KBM-7 (cell line): ENCODE measurements around the gene PARL.

Experiments
- DNase-seq: peaks from one replicate; pipeline ENCODE4 v3.0.0-alpha.2; 2015
- in situ Hi-C: fragments of 300-500 bp; cut with MboI; formaldehyde crosslinking; loops from 2 replicates; pipeline ENCODE4 v1.14.3; 2020; ENCODE audit warnings: low sequenced_read_pairs, low pct_unique_long_range_greater_than_20kb, mixed read lengths

The PARL gene

GRCh38 chr3:183875411-183875810, 9.3 kb downstream of the PARL start:
- DNase-seq, result no peak
- in situ Hi-C loops, result loop anchor here (25.0 kb wide), 1 partner anchor 412 kb away; the partner anchor contains the start of genes ECE2 and PSMD2

DNA sequence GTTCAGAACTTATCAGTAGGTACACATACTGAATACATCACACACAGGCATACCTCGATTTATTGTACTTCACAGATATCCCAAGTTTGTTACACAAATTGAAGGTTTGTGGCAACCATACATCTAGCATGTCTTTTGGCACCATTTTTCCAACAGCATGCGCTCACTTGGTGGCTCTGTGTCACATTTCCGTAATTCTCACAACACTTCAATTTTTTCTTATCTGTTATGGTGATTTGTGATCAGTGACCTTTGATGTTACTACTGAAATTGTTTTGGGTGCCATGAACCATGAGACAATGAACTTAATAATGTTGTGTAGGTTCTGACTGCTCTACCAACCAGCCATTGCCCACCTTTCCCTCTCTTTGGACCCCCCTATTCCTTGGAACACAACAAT, 10.8 kb downstream of the PARL start:
- DNase-seq, result no peak
- in situ Hi-C loops, result no loop called here

- DNase-seq, result no peak
These were observed 13.1 kb downstream of the PARL start for GRCh38 chr3:183871541-183871940.

DNA sequence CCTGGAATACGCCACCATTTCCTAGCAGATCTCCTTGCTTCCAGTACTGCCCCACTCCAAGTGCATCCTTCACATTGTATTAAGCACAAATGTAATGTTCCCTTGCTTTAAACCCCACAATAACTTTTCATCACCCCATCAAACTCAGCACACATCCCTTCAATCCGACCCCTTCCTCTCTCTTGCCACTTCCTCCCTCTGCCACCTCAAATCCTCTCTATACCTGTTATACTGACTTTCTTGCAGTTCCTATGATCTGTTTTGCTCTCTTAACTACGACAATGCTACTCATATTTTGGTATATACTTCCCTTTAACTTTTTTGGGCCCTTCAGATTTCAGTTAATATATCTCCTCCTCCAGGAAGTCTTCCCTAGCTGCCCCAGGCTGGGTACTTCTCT, 14.1 kb downstream of the PARL start:
- in situ Hi-C loops, result no loop called here
- DNase-seq, result no peak

More at GRCh38 chr3:183871541-183871940, 13.1 kb downstream of the PARL start:
- in situ Hi-C loops, result no loop called here

GRCh38 chr3:183868796-183869195, 15.9 kb downstream of the PARL start:
- peak; percentile 80 for DNase-seq
- in situ Hi-C loops, result no loop called here

- DNase-seq, result no peak
- in situ Hi-C loops, result no loop called here
These were observed 22.1 kb downstream of the PARL start for GRCh38 chr3:183862610-183863009.

GRCh38 chr3:183857863-183858262, 26.8 kb downstream of the PARL start:
- in situ Hi-C loops, result no loop called here
- no peak for DNase-seq

- in situ Hi-C loops, result no loop called here
- no peak for DNase-seq
These were observed 30.2 kb downstream of the PARL start for GRCh38 chr3:183854318-183855035.

DNA sequence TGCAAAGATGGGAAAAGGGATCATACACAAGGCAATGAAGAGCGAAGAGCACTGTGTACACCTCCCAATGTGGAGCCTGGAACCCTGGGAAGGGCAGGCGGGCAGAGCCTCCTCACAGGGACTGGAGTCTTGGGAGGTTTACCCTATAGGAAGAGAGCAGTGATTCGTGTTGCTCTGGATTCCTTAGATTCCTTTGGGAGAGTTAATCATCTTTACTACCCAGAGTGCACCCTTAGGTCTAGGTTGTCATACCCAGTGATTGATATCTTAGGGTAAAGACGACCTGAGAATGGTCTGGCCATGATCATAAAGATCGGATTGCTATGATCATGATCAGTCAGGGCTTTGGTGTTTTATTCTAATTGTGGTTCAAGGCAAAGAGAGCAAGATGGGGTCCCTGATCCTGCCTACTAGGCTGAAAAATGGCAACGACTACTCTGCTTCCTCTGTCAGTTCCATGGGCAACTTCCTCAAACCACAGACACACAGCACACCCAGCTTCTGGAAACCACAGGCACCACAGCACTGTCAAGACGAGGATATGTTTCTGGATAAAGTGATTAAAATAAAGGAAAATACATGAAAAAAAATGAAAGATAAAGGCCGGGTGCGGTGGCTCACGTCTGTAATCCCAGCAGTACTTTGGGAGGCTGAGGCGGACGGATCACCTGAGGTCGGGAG, 38.9 kb downstream of the PARL start:
- in situ Hi-C loops, result no loop called here
- DNase-seq, result peak; percentile 60

DNA sequence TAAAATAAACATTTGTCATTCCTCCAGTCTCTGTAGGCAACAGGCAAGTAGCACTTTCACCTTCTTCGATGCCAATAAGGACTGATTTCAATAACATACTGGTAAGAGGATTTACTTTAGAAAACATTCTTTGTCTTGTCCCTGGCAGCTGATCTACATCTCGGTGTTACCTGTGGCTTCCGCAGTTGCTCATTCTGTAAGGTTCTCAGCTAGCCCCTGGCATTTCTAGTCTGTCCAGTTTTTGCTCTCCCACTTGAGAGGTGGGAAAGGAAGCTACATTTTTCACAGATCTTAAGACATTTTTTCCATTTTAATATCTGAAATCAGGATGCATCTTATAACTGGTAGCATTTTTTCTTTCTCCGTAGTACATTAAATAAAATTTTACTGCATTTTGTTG, 39.6 kb downstream of the PARL start:
- in situ Hi-C loops, result no loop called here
- no peak for DNase-seq

GRCh38 chr3:183844606-183845005, 40.1 kb downstream of the PARL start:
- DNase-seq, result no peak
- in situ Hi-C loops, result no loop called here

- in situ Hi-C loops, result no loop called here
- no peak for DNase-seq
These were observed 44.9 kb downstream of the PARL start for GRCh38 chr3:183839751-183840150.

DNA sequence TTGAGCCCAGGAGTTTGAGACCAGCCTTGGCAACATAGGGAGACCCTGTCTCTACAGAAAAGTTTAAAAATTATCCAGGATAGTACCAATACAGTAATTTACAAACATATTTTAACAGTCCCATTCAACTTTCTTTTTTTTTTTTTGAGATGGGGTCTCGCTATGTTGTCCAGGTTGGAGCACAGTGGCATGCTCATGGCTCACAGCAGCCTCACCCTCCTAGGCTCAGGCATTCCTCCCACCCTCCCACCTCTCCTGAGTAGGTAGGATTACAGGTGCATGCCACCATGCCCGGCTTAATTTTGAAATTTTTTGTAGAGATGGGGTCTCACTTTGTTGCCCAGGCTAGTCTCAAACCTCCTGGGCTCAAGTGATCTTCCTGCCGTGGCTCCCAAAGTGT, 46.8 kb downstream of the PARL start:
- in situ Hi-C loops, result no loop called here
- DNase-seq, result no peak

DNA sequence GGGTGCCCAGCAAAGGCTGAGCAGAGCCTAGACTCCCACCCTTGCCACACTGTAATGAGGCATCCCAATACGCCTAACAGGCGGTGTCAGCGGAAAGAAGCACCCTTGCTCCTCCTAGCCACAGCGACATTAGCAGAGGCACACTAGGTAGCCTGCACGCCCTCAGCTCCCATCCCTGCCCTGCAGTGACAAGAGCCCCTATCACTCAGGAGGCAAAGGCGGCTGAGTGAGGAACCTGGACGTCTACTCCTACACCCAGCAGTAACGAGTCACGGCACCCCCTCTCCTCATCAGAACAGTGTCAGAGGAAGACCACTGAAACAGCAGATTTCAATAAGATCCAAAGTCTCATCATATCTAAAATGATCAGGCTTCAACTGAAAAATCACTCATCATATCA, 47.3 kb downstream of the PARL start:
- no peak for DNase-seq
- in situ Hi-C loops, result no loop called here

DNA sequence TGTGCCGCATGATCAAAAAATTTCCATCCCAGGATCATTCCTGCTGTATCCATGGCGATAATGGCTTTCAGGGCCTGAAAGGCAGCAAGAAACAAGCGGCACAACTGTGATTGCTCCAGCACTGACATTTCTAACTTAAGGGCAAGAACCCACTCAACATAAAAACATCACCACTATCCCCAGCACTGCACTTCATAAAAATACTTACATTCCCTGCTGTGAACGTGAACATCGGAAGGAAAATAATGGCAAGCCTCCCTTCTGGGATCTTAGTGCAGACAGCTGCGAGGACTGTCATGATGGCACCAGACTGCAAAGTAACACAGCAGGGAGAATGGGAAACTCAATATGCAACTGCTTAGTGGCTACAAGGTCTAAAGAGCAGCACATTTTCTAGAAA, 51.2 kb downstream of the PARL start:
- in situ Hi-C loops, result no loop called here
- no peak for DNase-seq

GRCh38 chr3:183830187-183830586, 54.5 kb downstream of the PARL start:
- DNase-seq, result no peak
- in situ Hi-C loops, result no loop called here

- DNase-seq, result no peak
These were observed 55.2 kb downstream of the PARL start for GRCh38 chr3:183829466-183829865.

GRCh38 chr3:183828538-183828870, 56.2 kb downstream of the PARL start:
- in situ Hi-C loops, result no loop called here
- no peak for DNase-seq

More at GRCh38 chr3:183829466-183829865, 55.2 kb downstream of the PARL start:
- in situ Hi-C loops, result no loop called here

DNA sequence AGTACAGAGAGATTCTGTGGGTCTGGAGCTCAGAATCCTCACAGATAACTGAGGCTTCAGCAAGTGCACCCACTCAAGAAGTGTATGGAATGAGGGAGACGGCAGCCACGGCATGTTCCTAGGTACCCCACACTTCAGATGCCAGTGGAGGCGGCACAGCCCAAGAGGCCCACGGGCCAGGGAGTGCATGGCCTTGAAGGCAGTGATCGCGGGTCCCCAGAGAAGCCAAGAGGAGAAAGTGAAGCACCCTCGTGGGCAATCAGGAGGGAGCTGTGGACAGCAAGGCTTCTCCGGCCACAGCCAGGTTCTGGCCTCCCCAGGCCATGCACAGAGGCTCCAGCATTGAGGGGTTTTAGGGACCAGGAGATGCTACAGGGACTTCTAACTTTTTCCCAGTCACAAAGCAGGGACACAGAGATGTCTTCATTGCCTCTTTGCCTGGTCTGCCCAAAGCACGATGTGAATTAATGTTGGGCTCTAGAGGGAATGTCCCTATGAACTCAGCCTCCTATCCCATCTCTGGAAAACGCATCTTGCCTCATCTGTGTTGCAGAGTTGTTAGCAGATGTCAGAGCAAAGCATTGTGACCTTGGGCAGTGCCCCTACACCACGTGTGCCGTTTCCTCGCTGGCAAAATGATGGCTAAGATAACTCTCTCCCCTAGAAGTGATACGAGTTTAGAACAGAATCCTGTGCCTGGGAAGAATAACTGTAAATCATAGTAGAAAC, 56.7 kb downstream of the PARL start:
- in situ Hi-C loops, result no loop called here
- DNase-seq, result no peak
